ENCODE measurements around the gene CTPS2.

CTPS2 gene

GRCh38 chrX:16651391-16652024, 61.0 kb downstream of the CTPS2 start:
- DNase-seq (ENCODE audit: low spot score), result no peak
- no peak overlapping the region for H3K27ac ChIP-seq
- ChIA-PET POLR2A (ENCODE audit: low non-redundant PET) (no interaction called here), CTCF (interaction anchor here (0.6 kb wide), 2 partner anchors 14 to 721 kb away, joined by 3 read pairs; no protein-coding TSS in a partner anchor)
- TF ChIP-seq, protein P1, sequence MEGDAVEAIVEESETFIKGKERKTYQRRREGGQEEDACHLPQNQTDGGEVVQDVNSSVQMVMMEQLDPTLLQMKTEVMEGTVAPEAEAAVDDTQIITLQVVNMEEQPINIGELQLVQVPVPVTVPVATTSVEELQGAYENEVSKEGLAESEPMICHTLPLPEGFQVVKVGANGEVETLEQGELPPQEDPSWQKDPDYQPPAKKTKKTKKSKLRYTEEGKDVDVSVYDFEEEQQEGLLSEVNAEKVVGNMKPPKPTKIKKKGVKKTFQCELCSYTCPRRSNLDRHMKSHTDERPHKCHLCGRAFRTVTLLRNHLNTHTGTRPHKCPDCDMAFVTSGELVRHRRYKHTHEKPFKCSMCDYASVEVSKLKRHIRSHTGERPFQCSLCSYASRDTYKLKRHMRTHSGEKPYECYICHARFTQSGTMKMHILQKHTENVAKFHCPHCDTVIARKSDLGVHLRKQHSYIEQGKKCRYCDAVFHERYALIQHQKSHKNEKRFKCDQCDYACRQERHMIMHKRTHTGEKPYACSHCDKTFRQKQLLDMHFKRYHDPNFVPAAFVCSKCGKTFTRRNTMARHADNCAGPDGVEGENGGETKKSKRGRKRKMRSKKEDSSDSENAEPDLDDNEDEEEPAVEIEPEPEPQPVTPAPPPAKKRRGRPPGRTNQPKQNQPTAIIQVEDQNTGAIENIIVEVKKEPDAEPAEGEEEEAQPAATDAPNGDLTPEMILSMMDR (conservative IDR thresholded peaks at IDR 0.05; ENCODE audit: low read depth), result no peak

- no peak for DNase-seq (ENCODE audit: low spot score)
- TF ChIP-seq, protein P1 (conservative IDR thresholded peaks at IDR 0.05; ENCODE audit: low read depth), result no peak
- no peak within 1 kb of the TSS for H3K27ac ChIP-seq
- POLR2A ChIA-PET (ENCODE audit: low non-redundant PET), result no interaction called here
- CTCF ChIA-PET, result no interaction called here
These were observed 62.6 kb downstream of the CTPS2 start, which contains the start of gene S100G for GRCh38 chrX:16649858-16650257. Gene S100G, plus strand, starts transcription at chrX:16650158. Its CDS starts 849 bp downstream, at chrX:16651007.

- TF ChIP-seq, protein P1 (conservative IDR thresholded peaks at IDR 0.05; ENCODE audit: low read depth), result no peak
- no peak overlapping the region for H3K27ac ChIP-seq
- POLR2A ChIA-PET (ENCODE audit: low non-redundant PET), result no interaction called here
- CTCF ChIA-PET, result no interaction called here
- no peak for DNase-seq (ENCODE audit: low spot score)
These were observed 65.9 kb downstream of the CTPS2 start for GRCh38 chrX:16646366-16647138.

DNA sequence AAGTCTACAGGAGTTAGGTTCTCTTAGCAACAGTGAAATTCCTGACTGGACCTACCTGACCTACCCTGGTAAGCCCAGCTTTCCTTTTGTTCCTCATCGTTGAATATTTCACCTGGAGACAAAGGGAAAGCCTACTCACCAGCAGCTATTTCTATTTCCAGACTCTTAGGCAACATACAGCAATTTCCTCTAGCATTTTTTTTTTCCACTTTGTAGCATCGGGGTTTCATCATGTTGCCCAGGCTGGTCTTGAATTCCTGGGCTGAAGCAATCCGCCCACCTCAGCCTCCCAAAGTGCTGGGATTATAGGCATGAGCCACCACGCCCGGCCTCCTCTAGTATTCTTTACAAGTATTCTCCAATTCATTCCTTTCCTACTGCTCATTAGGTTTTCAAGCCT, 69.3 kb downstream of the CTPS2 start:
- TF ChIP-seq, protein P1 (conservative IDR thresholded peaks at IDR 0.05; ENCODE audit: low read depth), result no peak
- peak overlapping the region; percentile 44 for H3K27ac ChIP-seq
- CTCF ChIA-PET, result no interaction called here
- DNase-seq (ENCODE audit: low spot score), result peak; percentile 9
- POLR2A ChIA-PET (ENCODE audit: low non-redundant PET), result no interaction called here

DNA sequence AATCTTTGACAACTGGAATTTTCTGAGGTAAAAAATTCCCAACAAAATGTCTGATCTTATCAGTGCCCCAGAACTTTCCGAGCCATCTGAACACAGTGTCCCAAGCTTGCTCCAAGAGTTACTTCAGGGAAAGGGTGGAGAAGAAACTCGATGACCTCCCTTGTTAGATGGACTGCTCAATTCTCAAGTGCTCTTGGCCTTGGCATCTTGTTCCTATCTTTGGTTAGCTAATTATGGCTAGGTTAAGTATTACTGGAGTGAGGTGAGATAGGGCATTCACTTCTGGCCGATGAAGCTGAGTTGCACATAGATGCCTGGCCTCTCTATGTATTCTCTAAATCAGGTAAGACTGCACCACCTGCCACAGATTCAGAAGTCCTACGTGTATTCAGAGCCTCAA, 71.6 kb downstream of the CTPS2 start:
- TF ChIP-seq, protein P1 (conservative IDR thresholded peaks at IDR 0.05; ENCODE audit: low read depth), result no peak
- ChIA-PET CTCF (no interaction called here), POLR2A (ENCODE audit: low non-redundant PET) (no interaction called here)
- H3K27ac ChIP-seq, result no peak overlapping the region
- DNase-seq (ENCODE audit: low spot score), result no peak

DNA sequence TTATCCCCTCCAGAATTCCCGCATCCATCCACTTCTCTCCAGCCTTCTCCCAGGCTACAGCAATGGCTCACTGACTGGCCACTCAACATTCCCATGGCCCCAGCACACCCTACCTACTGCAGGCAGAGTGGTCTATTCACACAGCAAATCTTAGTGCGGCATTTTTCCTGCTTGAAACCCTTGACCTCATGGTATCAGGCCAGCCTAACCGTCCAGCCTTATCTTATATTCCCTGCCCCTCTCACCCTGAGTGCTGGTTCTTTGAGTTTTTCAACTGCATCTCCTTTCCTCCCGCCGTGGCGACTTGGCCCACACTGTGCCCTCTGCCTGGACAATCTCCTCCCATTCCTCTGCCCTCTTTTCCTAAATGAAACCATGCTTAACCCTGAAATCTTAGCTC, 72.5 kb downstream of the CTPS2 start:
- TF ChIP-seq, protein P1 (conservative IDR thresholded peaks at IDR 0.05; ENCODE audit: low read depth), result no peak
- CTCF ChIA-PET, result no interaction called here
- POLR2A ChIA-PET (ENCODE audit: low non-redundant PET), result no interaction called here
- no peak for DNase-seq (ENCODE audit: low spot score)
- no peak overlapping the region for H3K27ac ChIP-seq
